Activated naive CD8-positive, alpha-beta T cell treated with anti-CD3 and anti-CD28 coated beads, Interleukin-2, amount 50 U/mL, for 16 hours (primary cell): ENCODE data around the gene COL27A1.

Experiments used
- DNase-seq: peaks from one replicate; pipeline ENCODE4 v3.0.0-alpha.2; 2020; ENCODE audit warnings: low read depth, low spot score

Gene COL27A1

DNA sequence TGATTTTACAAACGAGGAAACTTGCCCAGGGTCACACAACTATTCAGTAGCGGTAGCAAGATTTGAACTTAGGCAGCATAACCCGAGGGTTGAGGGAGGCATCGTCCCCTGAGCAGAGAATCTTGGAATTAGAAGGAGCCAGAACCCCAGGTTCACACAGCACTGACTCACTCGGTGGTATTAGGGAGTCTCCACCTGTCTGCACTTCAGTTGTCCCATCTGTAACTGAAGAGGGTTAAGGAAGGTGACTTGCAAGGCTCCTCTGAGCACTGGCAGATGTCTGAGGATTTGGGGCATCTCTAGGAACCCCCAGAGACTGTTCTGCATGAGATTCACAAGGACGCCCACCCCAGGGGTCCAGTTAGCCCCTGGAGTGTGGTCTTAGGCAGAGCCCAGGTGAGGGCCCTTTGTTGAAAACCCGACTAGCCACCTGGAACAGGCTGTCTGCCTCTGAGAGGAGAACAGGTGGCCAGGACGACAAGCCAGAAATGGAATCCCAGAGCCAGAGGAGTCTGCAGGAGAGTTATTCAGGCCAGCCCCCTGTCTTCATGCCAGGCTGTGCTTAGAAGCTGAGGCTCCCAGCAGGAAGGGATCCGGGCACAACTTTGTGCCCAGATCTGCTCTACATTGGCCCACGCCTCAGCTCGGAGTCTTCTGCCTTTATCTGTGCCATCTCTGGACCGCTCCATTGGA is 117.5 kb downstream of the COL27A1 start:
- DNase-seq, result no peak

DNA sequence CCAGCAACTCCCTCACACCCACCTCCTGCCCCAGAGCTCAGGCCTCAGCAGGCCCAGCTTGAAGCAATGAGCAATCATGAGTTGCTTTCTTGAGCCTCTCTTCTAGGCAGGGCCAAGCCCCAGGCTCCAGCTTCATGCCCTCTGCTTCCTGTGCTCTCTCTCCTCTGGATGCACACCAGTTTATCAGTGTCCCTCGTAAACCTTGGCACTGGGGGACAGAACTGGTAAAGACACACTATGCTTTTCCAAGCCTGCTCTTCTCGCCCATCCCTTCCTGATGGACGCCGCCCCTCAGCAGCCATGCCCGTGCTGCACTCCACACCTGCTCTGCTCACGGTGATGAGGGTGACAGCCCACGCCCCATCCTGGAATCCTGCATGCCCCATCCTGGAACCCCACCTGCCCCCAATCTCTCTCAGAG is 118.1 kb downstream of the COL27A1 start:
- DNase-seq, result no peak

DNA sequence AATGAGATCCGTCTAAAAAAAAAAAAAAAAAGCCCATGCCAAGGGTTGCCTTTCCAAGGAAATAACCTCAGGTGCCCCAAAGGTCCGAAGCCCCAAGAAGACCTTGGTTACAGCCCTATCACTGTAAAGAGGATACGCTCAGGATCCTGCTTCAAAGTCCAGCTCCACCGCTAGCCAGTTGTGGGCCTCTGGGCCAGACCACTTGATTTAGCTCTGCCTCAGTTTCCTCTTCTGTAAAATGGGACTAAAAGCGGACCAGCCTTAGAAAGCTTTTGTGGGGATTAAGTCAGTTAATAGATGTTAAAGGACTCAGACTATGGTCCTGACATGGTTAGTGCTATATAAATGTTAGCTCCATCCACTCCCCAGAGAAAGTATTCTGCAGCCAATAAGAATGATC is 118.9 kb downstream of the COL27A1 start:
- no peak for DNase-seq

DNA sequence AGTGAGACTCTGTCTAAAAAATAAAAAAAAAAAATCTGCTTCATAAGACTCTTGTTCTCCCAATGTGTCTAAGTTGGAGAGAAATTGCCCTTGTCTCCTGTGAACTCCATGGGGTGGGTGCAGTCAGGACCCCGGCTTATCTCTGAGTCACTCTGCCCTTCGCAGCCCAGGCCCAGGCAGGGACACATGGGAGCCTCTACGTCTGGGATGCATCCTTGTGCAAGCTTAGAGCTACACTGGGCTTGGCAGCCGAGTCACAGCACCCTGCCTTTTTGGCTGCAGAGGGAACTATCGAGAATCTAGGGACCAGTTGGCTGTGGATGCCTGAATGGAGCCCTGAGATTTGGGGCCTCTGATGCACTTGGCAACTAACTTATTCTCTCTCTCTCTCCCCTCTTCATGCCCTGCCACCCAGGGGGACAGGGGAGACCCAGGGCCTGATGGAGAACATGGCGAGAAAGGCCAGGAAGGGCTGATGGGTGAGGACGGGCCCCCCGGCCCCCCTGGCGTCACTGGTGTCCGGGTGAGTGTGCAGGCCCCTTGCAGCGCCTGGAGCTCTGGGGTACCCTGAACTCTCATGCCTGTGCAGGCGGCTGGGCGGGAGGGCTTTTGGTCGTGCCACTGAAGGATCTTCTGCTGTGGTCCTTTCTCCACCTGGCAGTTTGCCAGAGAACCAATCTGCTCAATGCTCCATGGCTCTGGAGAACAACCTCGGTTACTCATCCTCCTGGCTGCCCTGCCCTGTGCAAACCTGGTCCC is 120.1 kb downstream of the COL27A1 start:
- DNase-seq, result no peak

DNA sequence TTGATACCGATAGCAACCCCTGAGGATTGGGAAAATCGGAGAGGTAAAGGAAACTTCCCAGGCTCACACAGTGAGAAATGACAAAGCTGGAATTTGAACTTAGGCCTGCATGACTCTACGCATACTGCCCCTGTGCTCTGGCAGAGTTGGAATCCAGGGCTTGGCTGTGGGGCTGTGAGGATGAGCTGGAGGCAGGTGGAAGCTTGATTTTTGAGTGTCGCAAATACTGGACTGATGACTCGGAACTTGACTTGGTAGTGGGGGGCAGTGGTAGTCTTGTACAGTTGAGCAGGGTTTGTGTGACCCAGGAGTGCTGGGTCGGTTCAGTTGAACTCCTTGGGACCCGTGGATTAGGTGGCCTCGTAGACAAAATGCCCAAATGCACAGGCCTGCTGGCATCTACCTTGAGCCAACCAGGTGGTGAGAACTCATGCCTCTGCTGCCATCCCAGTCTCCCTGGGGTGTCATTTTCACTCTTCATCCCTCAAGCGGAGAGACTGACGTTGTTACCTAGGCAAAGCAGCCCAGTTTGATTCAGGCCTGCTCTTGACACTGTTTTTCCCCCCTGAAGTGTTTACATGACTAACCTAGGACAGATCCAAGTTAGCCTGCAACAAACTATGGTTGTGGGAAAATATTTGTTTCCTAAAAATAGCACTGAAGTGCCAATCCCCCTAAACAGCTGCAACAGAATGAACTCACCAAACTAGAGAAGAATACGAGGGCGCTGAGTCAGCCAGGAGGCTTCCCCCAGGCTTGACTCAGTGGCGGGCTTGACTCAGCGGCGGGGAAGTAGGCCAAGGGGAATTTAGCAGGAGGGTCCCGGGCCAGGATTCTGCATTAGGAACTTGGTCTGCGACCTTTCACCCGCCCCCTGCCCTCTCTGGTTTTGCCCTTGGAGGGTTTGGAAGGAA is 121.8 kb downstream of the COL27A1 start:
- DNase-seq, result no peak

DNA sequence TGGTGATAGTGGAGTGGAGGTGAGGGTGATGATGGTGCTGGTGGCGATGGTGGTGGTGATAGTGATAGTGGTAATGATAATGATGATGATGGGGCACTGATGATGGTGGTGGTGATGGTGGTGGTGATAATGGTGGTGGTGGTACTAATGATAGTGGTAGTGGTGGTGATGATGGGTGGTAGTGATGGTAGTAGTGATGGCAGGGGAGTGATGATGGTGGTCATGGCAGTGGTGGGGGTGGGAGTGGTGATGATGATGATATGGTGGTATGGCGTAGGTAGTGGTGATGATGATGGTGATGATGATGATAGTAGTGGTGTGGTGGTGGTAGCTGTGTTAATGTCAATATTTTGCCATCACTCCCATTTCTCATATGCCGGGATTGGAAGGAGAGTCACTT is 123.0 kb downstream of the COL27A1 start:
- no peak for DNase-seq

DNA sequence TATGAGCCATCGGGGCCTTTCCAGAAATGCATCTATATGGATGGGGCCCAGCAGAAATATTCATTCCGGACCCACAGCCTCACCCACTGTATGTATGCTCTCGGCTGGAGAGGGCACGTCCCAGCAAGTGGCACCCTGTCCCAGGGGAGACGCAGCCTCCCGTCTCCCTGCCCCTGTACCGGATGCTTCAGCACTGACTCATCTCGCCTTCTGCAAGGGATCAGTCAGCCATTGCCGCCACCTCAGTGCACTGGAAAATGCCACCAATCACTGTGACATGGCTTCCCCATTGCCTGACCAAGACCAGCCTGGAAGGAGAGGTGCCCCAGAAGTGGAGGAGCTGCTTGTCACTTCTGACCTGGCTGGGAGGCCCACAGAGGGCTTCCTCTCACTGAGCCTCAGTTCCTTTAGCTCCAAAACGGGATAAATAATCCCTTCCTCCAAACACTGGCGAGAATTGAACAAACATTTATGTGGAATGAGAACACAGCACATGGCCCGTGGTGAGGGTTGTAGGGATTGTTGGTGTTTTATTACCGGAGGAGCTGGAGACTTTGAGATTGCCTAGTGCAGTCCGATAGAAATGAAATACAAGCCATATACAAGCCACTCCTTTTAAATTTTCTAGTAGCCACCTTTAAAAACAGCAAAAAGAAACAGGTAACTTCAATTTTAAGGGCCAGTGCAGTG is 123.7 kb downstream of the COL27A1 start:
- no peak for DNase-seq

DNA sequence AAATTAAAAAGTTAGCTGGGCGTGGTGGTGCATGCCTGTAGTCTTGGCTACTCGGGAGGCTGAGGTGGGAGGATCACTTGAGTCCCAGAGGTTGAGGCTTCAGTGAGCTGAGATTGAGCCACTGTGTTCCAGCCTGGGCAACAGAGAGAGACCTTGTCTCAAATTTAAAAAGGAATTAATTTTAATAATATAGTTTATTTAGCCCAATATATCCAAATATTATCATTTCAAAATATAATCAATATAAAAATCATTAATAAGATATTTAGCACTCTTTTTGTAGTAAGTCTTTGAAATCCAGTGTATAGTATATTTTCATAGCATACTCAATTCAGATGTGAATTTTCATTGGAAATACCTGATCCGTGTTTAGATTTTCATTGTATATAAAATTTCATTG is 124.4 kb downstream of the COL27A1 start:
- no peak for DNase-seq

DNA sequence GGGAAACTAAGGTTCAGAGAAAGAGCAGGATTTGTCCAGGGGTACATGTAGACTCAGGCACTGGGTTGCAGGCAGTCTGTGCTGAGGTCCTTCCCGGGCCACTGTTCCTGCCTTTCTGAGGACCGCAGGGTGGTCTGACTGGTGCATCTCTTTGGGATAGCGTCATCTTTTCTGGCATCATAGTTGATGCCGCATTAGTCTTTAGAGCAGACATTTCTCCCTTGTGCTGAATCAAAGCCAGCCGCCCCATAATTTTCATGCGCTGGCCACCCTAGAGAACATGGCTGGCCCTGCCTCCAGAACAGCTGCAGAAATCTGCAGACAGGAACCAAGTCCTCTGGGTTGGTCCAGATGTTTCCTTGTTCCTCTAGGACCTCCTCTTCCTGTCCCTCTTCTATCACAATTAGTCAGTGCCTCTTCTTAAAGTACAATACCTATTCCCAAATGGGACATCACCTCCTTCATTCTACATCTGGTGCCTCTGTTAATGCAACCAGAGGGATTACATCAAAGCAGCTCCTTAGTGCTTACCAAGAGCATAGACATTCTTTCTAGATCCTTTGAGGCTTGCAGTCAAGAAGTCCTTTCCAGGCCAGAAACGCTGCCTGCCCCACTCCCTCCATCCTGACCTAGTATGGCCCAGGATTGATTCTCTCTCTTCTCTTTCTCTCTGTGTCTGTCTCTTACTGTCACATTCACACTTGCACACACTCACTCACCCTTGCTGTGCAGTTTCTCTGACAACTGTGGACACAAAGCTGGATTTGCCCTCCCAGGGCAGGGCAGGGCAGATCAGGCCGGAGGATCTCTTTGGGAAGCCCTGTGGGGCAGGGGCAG is 125.5 kb downstream of the COL27A1 start:
- DNase-seq, result no peak

DNA sequence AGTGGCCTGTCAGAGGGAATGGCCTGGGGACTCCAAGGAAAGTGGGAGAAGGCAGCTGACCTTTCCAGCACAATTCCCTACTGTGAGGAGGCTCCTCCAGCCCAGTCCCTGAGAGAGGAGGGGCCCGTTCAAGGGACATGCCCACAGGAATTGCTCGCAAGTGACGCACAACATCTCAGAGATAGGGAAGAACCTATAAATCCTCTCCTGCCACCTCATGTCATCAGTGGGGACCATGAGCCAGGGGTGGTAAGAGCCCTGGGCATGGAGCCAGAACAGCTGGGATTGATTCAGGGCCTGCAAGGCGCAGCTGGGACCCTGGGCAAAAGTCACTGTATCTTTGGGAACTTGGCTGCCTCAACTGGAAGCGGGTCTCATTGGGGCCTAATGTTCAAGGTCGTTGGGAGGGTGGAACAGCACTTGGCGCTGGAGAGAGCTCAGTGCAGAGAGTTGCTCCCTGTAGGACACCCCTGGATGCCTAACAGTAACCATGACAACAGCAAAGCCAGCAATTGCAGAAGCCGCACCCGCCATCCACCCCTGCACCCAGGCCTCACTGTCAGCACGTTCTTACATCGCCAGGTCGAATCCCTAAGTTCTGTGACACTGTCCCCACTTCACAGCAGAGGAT is 126.3 kb downstream of the COL27A1 start:
- DNase-seq, result no peak

DNA sequence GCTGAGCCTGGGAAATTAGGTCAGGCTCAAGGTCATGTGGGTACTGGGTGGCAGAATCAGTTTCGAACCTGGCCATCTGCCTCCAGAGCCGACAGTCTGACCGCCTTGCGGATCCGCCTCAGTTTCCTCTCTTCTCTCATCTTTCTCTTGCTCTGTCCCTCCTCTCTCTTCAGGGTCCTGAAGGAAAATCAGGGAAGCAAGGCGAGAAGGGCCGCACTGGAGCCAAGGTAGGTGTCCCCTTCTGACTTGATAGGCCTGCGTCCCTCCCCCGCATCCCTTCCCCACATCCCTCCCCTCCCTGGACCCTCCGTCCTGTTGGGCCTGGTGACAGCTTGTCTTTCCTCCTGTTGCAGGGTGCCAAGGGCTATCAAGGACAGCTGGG is 126.8 kb downstream of the COL27A1 start:
- no peak for DNase-seq

DNA sequence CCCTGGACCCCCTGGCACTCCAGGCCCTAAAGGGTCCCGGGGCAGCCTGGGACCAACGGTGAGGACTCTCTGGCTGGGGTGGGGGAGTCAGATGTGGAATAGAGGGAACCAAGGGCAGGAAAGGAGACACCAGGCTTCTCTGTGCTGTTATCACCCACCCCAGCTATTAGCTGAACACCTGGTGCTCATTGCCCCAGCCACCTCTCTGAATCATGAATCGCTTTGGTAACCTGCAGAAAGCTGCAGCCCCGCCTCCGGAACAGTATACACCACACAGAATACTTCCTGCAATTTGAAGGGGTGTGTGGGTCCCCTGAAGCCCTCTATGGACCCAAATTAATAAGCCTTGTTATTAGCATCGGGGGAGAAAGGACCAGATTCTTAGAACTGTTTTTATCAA is 127.2 kb downstream of the COL27A1 start:
- no peak for DNase-seq

DNA sequence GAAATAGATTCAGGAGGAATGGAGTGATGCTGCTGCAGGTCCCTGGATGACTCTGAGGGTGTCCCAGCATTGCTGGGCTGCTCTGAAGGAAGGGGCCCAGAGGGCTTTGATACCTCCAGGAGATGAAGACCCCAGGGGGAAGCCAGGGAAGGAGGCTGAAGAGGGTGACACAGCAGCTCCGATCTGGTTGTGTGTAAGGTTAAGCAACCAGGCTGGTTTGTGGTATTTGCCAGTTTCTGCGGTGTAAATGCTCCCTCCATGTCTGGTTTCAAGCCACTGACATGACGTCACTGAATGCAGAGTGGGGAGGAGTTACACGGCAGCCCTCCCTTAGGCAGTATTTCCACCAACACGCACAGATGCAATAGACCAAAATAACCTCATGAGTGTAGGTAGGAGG is 127.6 kb downstream of the COL27A1 start:
- no peak for DNase-seq

DNA sequence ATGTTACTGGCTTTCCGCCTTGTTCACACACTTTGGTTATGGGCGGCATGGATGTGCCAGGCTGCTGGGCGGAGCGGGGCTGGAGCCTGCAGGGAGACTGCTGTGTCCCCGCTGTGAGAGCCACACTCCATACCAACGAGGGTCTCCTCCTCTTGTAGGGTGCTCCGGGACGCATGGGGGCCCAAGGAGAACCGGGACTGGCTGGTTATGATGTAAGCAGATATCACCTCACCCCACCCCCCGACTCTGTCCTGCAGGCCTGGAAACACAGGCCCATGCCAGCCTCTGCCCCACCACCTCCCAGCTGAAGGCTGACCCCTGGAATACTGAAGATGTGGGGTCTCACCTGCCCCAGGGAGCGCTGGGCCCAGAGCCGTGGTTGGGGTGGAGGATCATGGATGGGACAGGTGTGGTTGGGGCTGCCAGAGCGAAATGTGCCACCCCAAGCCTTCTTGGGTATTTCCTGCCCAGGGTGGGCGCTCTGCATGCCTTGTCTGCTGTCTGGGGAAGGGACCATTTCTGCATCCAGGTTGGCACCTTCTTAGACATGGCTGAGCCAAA is 128.3 kb downstream of the COL27A1 start:
- no peak for DNase-seq

DNA sequence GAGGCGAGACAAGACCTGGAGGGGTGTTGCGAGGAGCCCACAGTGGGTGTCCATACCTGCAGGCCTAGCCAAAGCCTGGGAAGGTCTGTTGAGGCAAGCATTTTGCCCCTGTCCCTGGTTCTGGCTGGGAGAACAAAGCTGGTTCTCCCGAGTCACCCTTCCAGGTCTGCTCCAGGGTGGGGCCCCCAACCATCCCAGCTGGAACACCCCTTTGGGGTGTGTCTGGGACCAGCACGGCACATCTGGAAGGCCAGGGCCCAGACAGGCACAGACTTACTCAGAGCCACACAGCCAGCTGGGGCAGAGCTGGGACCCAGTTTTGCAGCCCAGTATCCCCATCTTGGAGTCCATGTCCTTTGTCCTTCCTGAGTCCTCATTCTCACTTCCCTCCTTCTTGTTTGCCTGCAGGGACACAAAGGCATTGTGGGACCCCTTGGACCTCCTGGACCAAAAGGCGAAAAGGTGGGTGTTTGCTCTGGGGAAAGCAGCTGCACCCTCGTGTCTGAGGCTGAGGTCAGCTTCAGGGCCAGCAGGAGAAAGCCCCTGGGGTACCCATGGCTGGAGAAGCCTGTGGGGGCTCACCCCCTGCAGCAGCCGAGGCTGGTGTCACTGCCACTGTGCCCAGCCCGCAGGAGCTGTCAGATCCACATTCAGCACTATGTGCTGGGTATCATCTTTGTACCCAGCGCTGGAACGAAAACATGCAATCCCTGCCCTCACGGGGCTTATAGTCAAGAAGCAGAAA is 129.2 kb downstream of the COL27A1 start:
- no peak for DNase-seq

DNA sequence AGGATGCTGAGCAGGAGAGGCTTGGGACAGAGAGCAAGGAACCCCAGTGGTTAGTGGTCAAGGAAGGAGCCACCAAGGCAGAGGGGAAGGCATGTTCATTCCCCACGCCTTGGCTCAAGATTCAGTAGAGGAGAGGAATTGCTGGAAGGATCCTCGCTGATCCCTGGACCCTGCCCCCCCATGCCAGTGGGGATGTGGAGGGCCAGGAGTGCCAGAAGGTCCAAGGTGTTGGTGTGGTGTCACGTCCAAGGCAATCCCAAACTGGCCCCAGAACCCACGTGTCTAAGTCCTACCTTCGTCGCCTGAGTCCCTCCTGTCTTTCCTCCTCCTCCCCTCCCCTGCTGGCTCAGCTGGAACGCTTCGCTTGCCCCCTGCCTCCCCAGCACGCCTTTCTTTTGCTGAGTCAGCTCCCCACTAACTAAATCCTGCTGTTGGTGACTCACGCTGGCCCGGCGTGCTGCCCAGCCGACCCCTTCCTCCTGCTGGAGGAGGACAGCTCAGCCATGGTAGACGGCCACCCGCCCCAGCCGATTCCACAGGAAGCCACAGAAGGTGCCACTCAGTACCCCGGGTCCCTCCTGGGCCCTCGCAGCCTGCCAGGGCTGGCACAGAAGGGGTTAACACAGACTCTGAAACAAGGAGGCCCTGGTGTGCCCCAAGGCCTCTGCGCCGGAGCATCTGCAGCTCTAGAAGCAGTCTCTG is 130.0 kb downstream of the COL27A1 start:
- DNase-seq, result no peak

DNA sequence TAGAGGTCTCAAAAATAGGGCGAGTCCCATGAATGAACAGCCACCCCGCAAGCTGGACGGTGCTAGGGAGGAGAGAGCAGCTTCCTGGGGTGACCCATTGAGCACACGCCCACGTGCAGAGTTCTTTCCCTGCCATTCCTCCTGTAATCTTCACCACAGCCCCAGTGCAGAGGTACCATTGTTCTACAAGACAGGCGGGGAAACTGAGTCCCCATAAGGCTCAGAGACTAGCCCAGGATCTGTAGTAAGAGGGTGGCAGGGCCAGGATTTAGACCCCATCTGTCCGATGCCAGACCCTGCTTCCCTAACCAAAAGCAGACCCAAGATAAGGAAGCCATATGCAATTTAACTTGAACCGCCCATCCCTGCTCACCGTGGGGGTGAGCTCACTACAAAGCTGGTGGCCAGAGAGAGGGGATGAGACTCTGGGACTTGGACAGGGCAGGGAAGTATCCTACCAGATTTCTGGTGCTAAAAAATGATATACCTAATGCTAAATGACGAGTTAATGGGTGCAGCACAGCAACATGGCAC is 130.9 kb downstream of the COL27A1 start:
- no peak for DNase-seq

DNA sequence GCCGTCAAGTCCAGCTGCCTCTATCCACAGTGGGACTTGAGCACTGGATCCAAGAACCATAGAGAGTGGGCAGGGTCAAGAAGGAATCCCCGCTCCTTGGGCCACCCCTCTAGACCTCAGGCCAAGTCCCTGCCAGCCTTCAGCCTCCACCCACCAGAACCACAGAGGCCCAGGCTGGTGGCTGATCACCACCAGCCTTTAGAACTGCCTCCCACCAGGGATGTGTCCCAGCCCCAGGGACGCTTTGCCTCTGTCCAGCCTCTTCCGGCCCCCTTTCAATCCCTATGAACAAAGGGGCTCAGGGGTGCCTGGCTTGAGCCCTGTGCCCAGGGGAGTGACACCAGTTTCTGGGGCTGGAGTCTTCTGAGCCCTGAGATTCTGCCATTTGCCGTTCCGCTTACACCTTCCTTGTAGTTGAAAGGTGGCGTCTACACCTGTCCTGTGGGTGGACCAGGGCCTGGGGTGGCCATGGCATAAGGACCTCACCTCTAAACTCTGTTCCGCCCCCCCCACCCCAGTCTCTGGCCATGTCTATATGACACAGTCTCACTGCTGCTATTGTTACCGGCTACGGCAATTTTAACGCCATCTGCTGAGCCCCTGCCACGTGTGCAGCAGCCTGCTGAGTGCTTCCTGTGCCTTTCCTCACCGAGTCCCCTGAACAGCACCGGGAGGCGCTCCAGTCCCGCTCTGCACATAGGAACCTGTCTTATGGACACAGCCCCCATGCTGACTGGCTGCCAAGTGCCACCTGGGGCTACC is 131.8 kb downstream of the COL27A1 start:
- DNase-seq, result no peak
